NCI-H1048 (cell line): Measurements from ENCODE around the gene TUBA3E.
"Not testable (repeated sequence)": the region's sequence is repeated elsewhere in the genome, so short reads cannot be mapped to it uniquely, and the experiment has no call there.

Source experiments
- DNase-seq: peaks from one replicate; lab custom pipeline; 2025; lab: John Stamatoyannopoulos, UW

The TUBA3E gene

DNA sequence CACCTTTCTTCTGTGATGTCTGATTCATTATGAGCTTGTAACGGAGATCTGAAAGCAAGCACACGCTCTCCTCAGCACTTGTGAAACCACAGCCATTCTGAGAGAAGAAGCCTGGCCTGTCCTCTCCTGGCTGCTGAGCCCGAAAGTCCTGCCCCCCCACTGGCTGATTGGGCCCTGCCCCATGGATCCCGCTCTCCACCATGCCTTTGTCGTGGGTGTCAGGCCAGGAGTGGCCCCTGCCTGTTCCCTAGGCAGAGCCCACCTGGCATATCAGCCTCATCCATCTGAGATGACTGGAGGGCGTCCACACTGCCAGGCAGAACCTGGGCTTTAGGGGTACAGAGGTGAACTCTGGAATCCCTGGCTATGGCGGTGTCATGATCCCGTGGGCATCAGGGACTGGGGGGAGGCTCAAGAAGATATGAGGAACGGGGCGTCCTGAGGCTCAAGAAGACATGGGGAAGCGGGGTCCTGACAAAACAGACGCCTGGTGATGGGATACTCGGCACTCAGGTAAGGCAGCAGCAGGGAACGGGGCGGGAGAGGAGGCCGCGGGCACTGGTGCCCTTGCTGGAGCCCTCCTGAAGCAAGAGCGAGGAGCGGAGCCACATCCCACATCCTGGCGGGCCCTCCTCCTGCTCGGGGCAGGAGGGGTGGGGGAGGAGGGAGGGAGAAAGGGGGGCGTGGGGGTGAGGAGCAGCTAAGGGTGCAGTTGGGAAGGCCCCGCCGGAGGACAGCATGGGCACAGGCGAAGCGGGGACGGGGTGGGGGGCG, 54.8 kb downstream of the TUBA3E start:
- not testable (repeated sequence) for DNase-seq

DNA sequence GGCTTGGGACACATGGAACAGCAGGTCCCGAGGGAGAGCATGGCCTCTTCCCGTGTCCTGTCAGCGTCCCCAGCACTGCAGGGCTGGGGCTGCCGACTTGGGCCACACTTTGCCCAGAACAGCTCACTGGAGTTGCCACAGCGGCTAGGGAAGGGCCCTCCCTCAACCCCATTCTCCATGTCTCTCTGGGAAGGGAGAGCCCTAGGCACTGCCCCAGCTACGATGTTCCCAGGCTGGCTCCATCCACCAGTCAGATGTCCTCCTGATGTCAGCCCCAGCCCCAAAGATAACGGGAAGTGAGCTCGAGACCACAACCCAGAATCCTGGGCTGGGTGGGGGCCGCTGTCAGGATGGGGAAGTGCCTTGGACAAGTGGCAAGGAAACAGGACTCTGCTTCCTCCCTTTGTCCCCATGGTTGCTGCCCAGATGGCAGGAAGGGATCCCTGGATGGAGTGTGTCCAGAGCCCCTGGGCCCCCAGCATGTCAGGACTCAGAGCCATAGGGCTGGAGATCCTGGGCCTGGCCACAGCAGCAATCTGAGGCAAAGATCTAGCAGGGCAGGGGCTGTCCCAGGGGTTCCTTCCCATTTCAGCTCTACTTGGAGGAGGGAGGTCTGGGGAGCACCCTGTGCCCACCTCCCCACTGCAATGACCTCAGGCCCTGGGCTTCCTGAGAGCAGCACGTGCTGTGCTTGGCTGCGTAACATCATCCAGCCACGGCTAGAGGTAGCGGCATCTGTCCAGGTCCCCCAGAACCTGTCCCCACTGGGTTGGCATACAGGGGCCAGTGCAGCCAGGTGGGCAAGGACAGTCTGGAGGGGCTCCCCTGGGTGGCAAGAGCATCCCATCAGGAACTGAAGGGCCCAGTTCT, 55.6 kb downstream of the TUBA3E start:
- DNase-seq, result not testable (repeated sequence)
